ENCODE results near the gene GPR39.

GRCh38 chr2:132441051-132441450 lies 24.4 kb downstream of the GPR39 start:
- TF ChIP-seq CTCF (IDR thresholded peaks at IDR 0.05; ENCODE audit: insufficient read depth, low read length, poor library complexity, severe bottlenecking), result no peak
- TF ChIP-seq EZH2phosphoT487 (conservative IDR thresholded peaks at IDR 0.05; ENCODE audit: low read length), result no peak
